BJ (cell line): ENCODE results near the gene KCNK13. TPM values are rescaled to one million over a fixed set of nuclear protein-coding genes. Genes with fewer than 3 reads are reported as not detected.
"Not testable (repeated sequence)": the region's sequence is repeated elsewhere in the genome, so short reads cannot be mapped to it uniquely, and the experiment has no call there.

ENCODE experiments used
- CTCF ChIA-PET: fragments of 350-600 bp; formaldehyde crosslinking; extraction: SDS; loops from one replicate; lab custom pipeline; 2021; ENCODE audit warnings: antibody characterized with exemption, inconsistent platforms; lab: Yijun Ruan, JAX
- POLR2A ChIA-PET: fragments of 300-600 bp; sonication (Branson Sonifier 250); formaldehyde crosslinking; extraction: SDS; loops from one replicate; lab custom pipeline; 2021; ENCODE audit warnings: antibody characterized with exemption; lab: Charles Lee
- DNase-seq: peaks from one replicate; pipeline ENCODE4 v3.0.0-alpha.2; 2011; ENCODE audit warnings: low read depth
- H3K27me3 ChIP-seq: 2 replicates; pipeline ENCODE4 v1.6.0; 2011; ENCODE audit warnings: low read length; ENCODE audit not compliant: control insufficient read depth, insufficient read depth
- H3K36me3 ChIP-seq: 2 replicates; pipeline ENCODE4 v1.5.1; 2011; ENCODE audit warnings: low read length; ENCODE audit not compliant: control insufficient read depth, insufficient read depth
- H3K4me3 ChIP-seq: 2 replicates; pipeline ENCODE4 v1.5.1; 2011; ENCODE audit warnings: low read depth, mild to moderate bottlenecking, control low read depth, low read length
- polyA plus RNA-seq: library from polyadenylated mRNA; depleted of rRNA; stranded (reverse); fragments of >200 nt; gene quantifications from 2 replicates; pipeline ENCODE4 v1.2.3, GENCODE V29; 2011
- TF ChIP-seq, protein P1 (sequence below): IDR thresholded peaks from 2 replicates; pipeline ENCODE4 v1.5.1; 2011; ENCODE audit warnings: low read depth, mild to moderate bottlenecking, control low read depth, inconsistent platforms, low read length, moderate library complexity; ENCODE audit not compliant: insufficient read depth

The KCNK13 gene
- polyA plus RNA-seq, 1 experiment: not detected

GRCh38 chr14:90194706-90195105, 132.9 kb downstream of the KCNK13 start:
- Histone ChIP-seq H3K36me3 (no peaks in the 10 kb centered on the region), H3K27me3 (no peaks in the 10 kb centered on the region), H3K4me3 (no peak overlapping the region)
- ChIA-PET POLR2A (no interaction called here), CTCF (interaction anchor here (0.5 to 1.0 kb wide), 3 partner anchors 27 to 141 kb away, joined by 3 read pairs; no protein-coding TSS in a partner anchor)
- TF ChIP-seq, protein P1, sequence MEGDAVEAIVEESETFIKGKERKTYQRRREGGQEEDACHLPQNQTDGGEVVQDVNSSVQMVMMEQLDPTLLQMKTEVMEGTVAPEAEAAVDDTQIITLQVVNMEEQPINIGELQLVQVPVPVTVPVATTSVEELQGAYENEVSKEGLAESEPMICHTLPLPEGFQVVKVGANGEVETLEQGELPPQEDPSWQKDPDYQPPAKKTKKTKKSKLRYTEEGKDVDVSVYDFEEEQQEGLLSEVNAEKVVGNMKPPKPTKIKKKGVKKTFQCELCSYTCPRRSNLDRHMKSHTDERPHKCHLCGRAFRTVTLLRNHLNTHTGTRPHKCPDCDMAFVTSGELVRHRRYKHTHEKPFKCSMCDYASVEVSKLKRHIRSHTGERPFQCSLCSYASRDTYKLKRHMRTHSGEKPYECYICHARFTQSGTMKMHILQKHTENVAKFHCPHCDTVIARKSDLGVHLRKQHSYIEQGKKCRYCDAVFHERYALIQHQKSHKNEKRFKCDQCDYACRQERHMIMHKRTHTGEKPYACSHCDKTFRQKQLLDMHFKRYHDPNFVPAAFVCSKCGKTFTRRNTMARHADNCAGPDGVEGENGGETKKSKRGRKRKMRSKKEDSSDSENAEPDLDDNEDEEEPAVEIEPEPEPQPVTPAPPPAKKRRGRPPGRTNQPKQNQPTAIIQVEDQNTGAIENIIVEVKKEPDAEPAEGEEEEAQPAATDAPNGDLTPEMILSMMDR: no peak
- no peak for DNase-seq

DNA sequence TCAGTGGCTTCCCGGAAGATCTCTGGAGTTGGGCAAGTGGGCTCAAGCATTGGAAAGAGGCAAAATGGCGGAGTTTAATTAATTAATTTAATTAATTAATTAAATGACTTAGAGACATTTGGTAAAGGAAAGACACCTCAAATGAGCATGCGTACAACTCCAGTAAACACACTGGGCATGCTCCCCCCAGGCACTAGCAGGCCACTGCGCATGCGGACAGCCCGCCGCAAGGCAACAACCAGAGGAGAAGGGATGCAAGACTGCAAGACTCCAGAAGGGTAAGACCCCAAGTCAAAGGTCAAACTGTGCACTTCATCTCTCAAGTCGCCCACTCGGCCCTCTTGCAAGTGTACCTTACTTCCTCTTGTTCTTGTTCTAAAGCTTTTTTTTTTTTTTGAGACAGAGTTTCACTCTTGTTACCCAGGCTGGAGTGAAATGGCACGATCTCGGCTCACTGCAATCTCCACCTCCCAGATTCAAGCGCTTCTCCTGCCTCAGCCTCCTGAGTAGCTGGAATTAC, 136.8 kb downstream of the KCNK13 start:
- ChIA-PET POLR2A (no interaction called here), CTCF (no interaction called here)
- TF ChIP-seq, protein P1: no peak
- DNase-seq: no peak
- H3K36me3 ChIP-seq: no peaks in the 10 kb centered on the region
- H3K4me3 ChIP-seq: no peak overlapping the region
- H3K27me3 ChIP-seq: no peaks in the 10 kb centered on the region

DNA sequence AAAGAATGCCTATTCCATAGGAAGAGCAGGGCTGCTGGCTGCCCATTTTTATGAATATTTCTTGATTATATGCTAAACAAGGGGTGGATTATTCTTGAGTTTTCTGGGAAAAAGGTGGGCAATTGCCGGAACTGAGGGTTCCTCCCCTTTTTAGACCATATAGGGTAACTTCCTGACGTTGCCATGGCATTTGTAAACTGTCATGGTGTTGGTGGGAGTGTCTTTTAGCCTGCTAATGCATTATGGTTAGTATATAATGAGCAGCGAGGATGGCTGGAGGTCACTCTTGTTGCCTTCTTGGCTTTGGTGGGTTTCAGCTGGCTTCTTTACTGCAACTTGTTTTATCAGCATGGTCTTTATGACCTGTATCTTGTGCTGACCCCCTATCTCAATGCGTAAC, 138.8 kb downstream of the KCNK13 start:
- H3K27me3 ChIP-seq, CTCF ChIA-PET, DNase-seq, H3K4me3 ChIP-seq, POLR2A ChIA-PET, H3K36me3 ChIP-seq: not testable (repeated sequence)

GRCh38 chr14:90201344-90201743, 139.6 kb downstream of the KCNK13 start:
- no peaks in the 10 kb centered on the region for H3K27me3 ChIP-seq
- no peaks in the 10 kb centered on the region for H3K36me3 ChIP-seq
- POLR2A ChIA-PET: no interaction called here
- no peak for DNase-seq
- CTCF ChIA-PET: interaction anchor here (1.3 kb wide), 1 partner anchor 26 kb away, joined by 3 read pairs; no protein-coding TSS in a partner anchor
- TF ChIP-seq, protein P1: no peak
- no peak overlapping the region for H3K4me3 ChIP-seq

DNA sequence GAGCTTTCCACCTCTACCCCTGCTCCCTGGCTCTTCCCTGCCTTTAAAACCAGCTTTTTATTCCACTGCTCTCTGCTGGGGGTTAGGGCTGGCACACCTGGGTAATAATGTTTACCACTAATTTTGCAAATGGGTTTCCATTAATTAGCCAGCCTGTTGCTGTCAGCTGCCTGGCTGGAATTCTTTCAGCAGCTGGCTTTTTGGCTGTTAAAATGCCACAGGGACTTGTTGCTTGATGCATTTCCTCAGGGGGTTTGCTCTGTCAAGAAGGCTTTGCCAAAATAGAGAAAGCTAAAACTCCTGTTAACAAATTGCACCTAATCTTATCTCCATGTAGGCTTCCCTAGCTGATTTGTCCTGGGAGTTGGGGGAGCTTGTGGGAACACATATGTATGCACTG, 142.7 kb downstream of the KCNK13 start:
- H3K36me3 ChIP-seq: no peaks in the 10 kb centered on the region
- H3K4me3 ChIP-seq: no peak overlapping the region
- ChIA-PET CTCF (no interaction called here), POLR2A (no interaction called here)
- DNase-seq: no peak
- TF ChIP-seq, protein P1: no peak
- H3K27me3 ChIP-seq: no peaks in the 10 kb centered on the region
